HCT116 (cell line): ENCODE data around the gene TGM6. TPM values are rescaled to one million over a fixed set of nuclear protein-coding genes. Genes with fewer than 3 reads are reported as not detected.

Source experiments
- ATAC-seq: fragments of 200-7000 bp; cut with Tn5 transposase; 2 replicates; pipeline ENCODE4 v1.9.1; 2020; ENCODE audit warnings: mild to moderate bottlenecking, moderate library complexity
- BruUV-seq: library from RNA; stranded (reverse); fragments of 400-500 nt; replicated peaks from 2 replicates; lab custom pipeline; 2021; lab: Mats Ljungman, UMichigan
- CTCF ChIA-PET: fragments of 300-600 bp; sonication (Branson Sonifier 250); formaldehyde crosslinking; loops from one replicate; lab custom pipeline; 2021; ENCODE audit warnings: antibody characterized with exemption; lab: Charles Lee
- POLR2A ChIA-PET: fragments of 300-600, 350-600 bp; sonication (Branson Sonifier 250); formaldehyde crosslinking; loops from one replicate; lab custom pipeline; 2021; ENCODE audit warnings: antibody characterized with exemption; lab: Charles Lee
- RAD21 ChIA-PET, 2 experiments: fragments of 300-600 bp; sonication (Branson Sonifier 250); formaldehyde crosslinking; loops; one replicate each; lab custom pipeline; 2023; ENCODE audit warnings: low total read pairs in 2 of 2; ENCODE audit not compliant: uncharacterized antibody in 2 of 2, unreplicated experiment in 2 of 2, low non-redundant PET in 1 of 2; lab: Charles Lee
- DNase-seq: peaks from one replicate; pipeline ENCODE4 v3.0.0-alpha.2; 2010; ENCODE audit warnings: low read depth, low spot score
- H2AFZ ChIP-seq: fragments of 200-600 bp; shearing (Covaris generic), sonication (generic); 2 replicates; pipeline ENCODE4 v1.6.1; 2017; ENCODE audit warnings: low read depth, mixed run types, mixed read lengths, antibody characterized with exemption, low read length; ENCODE audit not compliant: poor library complexity, severe bottlenecking
- H3K27ac ChIP-seq: 2 replicates; pipeline ENCODE4 v1.5.1; 2012; ENCODE audit warnings: low read depth, low read length
- H3K27me3 ChIP-seq: fragments of 200-600 bp; sonication (generic); 2 replicates; pipeline ENCODE4 v1.6.1; 2016; ENCODE audit warnings: mixed run types, low read length, mixed read lengths; ENCODE audit not compliant: insufficient read depth
- H3K36me3 ChIP-seq, 2 experiments: fragments of 200-500 bp in 1 of 2; fragments of 200-600 bp in 1 of 2; sonication (Bioruptor generic) in 1 of 2; sonication (generic) in 1 of 2; 2 replicates each; pipeline versions ENCODE4 v1.5.1 to v1.6.1; 2014 to 2016; ENCODE audit warnings: low read length in 2 of 2, inconsistent platforms in 1 of 2, mixed read lengths in 1 of 2, mixed run types in 1 of 2; ENCODE audit not compliant: insufficient read depth in 2 of 2, control insufficient read depth in 1 of 2
- H3K4me1 ChIP-seq, 2 experiments: fragments of 200-600 bp in 1 of 2; sonication (generic) in 1 of 2; 2 replicates each; pipeline versions ENCODE4 v1.5.1 to v1.6.1; 2012 to 2017; ENCODE audit warnings: low read length in 2 of 2, inconsistent platforms in 1 of 2, mild to moderate bottlenecking in 1 of 2, mixed read lengths in 1 of 2, mixed run types in 1 of 2, moderate library complexity in 1 of 2; ENCODE audit not compliant: insufficient read depth in 2 of 2, control insufficient read depth in 1 of 2
- H3K4me2 ChIP-seq: fragments of 200-600 bp; sonication (generic); 2 replicates; pipeline ENCODE4 v1.6.1; 2017; ENCODE audit warnings: mixed run types, low read length, mixed read lengths
- H3K4me3 ChIP-seq, 2 experiments: fragments of 200-600 bp in 1 of 2; sonication (generic) in 1 of 2; replicated peaks in 1 of 2; 2 replicates each; pipeline ENCODE4 v1.5.1; 2011 to 2016; ENCODE audit warnings: low read length in 2 of 2, control low read depth in 1 of 2, low read depth in 1 of 2, mild to moderate bottlenecking in 1 of 2, mixed read lengths in 1 of 2, mixed run types in 1 of 2
- H3K79me2 ChIP-seq: fragments of 200-600 bp; sonication (generic); 2 replicates; pipeline ENCODE4 v1.6.1; 2017; ENCODE audit warnings: mild to moderate bottlenecking, mixed run types, low read length, moderate library complexity, mixed read lengths; ENCODE audit not compliant: insufficient read depth
- H3K9ac ChIP-seq: fragments of 200-600 bp; sonication (generic); 2 replicates; pipeline ENCODE4 v1.6.1; 2016; ENCODE audit warnings: low read length, mixed read lengths
- H3K9me2 ChIP-seq: fragments of 200-600 bp; sonication (generic), shearing (Covaris generic); 2 replicates; pipeline ENCODE4 v1.6.1; 2017; ENCODE audit warnings: mixed run types, mild to moderate bottlenecking, moderate library complexity; ENCODE audit not compliant: insufficient read depth
- H3K9me3 ChIP-seq, 2 experiments: fragments of 200-500 bp in 1 of 2; fragments of 200-600 bp in 1 of 2; sonication (Bioruptor generic) in 1 of 2; sonication (generic) in 1 of 2; 2 replicates each; pipeline ENCODE4 v1.6.1; 2014 to 2017; ENCODE audit warnings: low read length in 2 of 2, mixed read lengths in 2 of 2, inconsistent platforms in 1 of 2, low read depth in 1 of 2, mild to moderate bottlenecking in 1 of 2, mixed run types in 1 of 2, moderate library complexity in 1 of 2; ENCODE audit not compliant: control insufficient read depth in 1 of 2, insufficient read depth in 1 of 2
- H4K20me1 ChIP-seq: fragments of 200-600 bp; sonication (generic), shearing (Covaris generic); 2 replicates; pipeline ENCODE4 v1.6.1; 2017; ENCODE audit warnings: mixed run types, mild to moderate bottlenecking, moderate library complexity; ENCODE audit not compliant: insufficient read depth
- EGR1 ChIP-seq: IDR thresholded peaks from 2 replicates; pipeline ENCODE4 v1.6.1; 2012; ENCODE audit warnings: low read depth
- EZH2 ChIP-seq: fragments of 200-600 bp; sonication (generic); IDR thresholded peaks from 2 replicates; pipeline ENCODE4 v1.6.1; 2017; ENCODE audit warnings: antibody characterized with exemption, mixed run types
- FOSL1 ChIP-seq: IDR thresholded peaks from 2 replicates; pipeline ENCODE4 v1.6.1; 2012; ENCODE audit warnings: low read depth
- POLR2A ChIP-seq: IDR thresholded peaks from 2 replicates; pipeline ENCODE4 v1.7.0; 2011; ENCODE audit warnings: borderline replicate concordance; ENCODE audit not compliant: insufficient read depth, insufficient read length; ENCODE audit errors: extremely low read depth
- POLR2AphosphoS5 ChIP-seq: IDR thresholded peaks from 2 replicates; pipeline ENCODE4 v1.6.1; 2011; ENCODE audit warnings: mild to moderate bottlenecking, low read depth, low read length, moderate library complexity
- RAD21 ChIP-seq: IDR thresholded peaks from 2 replicates; pipeline ENCODE4 v1.6.1; 2012; ENCODE audit warnings: low read depth, mild to moderate bottlenecking
- SP1 ChIP-seq: IDR thresholded peaks from 2 replicates; pipeline ENCODE4 v1.6.1; 2012; ENCODE audit warnings: low read depth
- YY1 ChIP-seq: IDR thresholded peaks from 2 replicates; pipeline ENCODE4 v1.6.1; 2011; ENCODE audit warnings: low read length, low read depth, moderate library complexity, mild to moderate bottlenecking; ENCODE audit not compliant: insufficient replicate concordance; ENCODE audit errors: extremely low read depth
- ZFX ChIP-seq: fragments of 450-650 bp; IDR thresholded peaks from 2 replicates; pipeline ENCODE4 v1.6.1; 2017
- intact Hi-C: fragments of 100-400 bp; cut with micrococcal nuclease; formaldehyde crosslinking; loops from 2 replicates; pipeline ENCODE4 v1.10.0; 2022
- total RNA-seq: library from RNA; stranded (reverse); gene quantifications from one replicate; pipeline ENCODE4 v1.2.1, GENCODE V29; 2021; ENCODE audit not compliant: unreplicated experiment
- TF ChIP-seq, protein P1 (sequence below): IDR thresholded peaks from 2 replicates; pipeline ENCODE4 v1.6.1; 2012; ENCODE audit warnings: low read depth
- TF ChIP-seq, protein P2 (sequence below), 3 experiments: fragments of 200-600 bp in 1 of 3; sonication (generic) in 1 of 3; IDR thresholded peaks in 2 of 3; conservative IDR thresholded peaks in 1 of 3; 2 replicates each; pipeline ENCODE4 v1.5.1; 2012 to 2017; ENCODE audit warnings: low read depth in 2 of 3, low read length in 2 of 3, antibody characterized with exemption in 1 of 3, borderline replicate concordance in 1 of 3, control low read depth in 1 of 3, mild to moderate bottlenecking in 1 of 3, mixed read lengths in 1 of 3, mixed run types in 1 of 3, moderate library complexity in 1 of 3; ENCODE audit not compliant: insufficient read depth in 1 of 3

TGM6 gene
- total RNA-seq, 1 experiment from 2014 or later = not detected

DNA sequence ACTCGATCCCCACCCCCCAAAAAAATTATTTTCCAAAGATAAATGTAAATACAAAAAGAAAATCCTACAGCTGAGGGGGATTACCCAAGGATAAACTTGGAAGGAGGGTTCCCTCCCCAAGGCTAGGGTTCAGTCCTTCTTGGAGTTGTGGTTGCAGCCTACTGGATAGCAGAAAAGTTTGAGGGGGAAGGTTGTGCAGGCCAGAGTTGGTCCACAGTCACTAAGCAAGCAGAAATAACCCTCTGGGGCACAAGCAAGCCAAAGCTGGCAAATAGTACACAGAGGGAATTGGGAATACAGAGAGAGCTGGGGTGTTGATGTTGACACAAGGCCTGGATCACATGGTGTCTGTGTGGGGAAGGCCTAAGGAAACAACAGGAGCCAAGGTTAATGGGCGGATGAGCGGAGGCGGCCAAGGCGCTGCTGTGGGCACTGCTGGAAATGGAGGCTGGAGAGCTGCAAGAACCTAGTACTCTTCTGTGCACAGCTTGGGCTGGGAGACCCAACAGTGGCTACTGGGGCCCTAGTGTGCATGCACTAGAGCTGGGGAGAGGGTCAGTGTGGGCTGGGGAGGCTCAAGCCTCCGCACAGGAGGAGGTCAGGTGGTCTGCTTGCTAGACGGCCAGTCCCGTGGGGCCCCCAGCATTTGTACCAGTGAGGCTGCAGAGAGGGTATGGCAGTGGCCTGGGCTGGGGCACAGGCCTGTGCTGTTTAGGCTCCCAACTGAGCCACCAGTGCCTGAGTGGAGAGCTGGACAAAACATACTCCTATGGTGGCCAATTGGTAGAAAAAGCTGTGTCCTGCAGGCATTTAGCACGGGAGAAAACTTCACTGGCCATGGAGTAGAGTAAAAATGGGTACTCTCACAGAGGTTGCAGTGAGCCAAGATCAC lies 95.4 kb downstream of the TGM6 start:
- Histone ChIP-seq H4K20me1 (no peaks in the 10 kb centered on the region), H3K4me2 (no peak overlapping the region), H3K36me3 (no peaks in the 10 kb centered on the region; a peak in 1 of 4 replicates), H3K27me3 (no peaks in the 10 kb centered on the region), H2AFZ (no peak overlapping the region), H3K4me1 (peaks cover 2 to 6% of the 10 kb centered on the region in 2 experiments; a peak in 3 of 4 replicates), H3K9me3 (no peaks in the 10 kb centered on the region), H3K27ac (no peak overlapping the region), H3K4me3 (no peak overlapping the region), H3K79me2 (no peaks in the 10 kb centered on the region), H3K9me2 (no peaks in the 10 kb centered on the region), H3K9ac (no peak overlapping the region)
- RAD21 ChIA-PET = no interaction called here
- no peak for DNase-seq
- TF ChIP-seq EZH2 = no peak
- CTCF ChIA-PET = no interaction called here
- BruUV-seq = no TSS peak
- POLR2A ChIA-PET = no interaction called here
- intact Hi-C loops = no loop called here
- no peak for ATAC-seq

DNA sequence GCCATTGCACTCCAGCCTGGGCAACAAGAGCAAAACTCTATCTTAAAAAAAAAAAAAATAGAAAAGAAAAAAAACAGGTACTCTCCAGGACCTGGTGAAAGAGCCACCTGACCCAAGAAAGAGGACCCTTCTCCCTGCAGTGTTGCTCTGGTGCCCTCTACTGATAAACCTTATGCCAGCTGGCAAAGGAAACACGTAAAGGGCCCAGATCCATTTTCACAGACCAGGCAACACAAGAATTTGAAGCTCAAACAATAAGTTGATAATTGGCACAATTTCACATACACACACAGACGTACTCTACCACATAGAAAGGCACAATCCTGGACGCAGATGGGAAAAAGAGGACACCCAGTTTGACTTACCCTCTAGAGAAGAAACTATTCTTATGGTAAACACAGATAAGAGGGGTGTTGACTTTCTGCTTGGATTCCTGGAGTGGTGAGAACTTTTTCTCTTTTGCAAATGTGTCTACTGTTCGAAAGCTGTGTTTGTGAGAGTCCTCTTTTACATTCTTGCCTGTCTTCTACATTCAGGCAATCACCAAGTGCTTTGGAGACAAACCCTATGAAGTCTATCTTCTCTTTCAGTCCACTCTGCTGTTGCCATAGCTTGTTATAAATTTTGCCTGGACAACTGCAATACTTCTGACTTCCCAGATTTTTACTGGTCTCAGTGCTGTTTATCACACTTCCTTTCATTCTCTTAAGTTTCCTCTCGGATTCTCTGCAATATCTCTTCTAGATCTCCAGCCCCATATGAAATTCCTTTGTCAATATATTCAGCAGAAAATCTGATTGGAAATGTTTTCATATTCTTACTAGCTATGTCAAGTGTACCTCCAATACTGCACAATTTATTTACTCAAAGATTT lies 96.3 kb downstream of the TGM6 start:
- ChIA-PET POLR2A (no interaction called here), RAD21 (no interaction called here), CTCF (no interaction called here)
- ATAC-seq (peak; percentile 57; the same call in 1 of the 2 replicates), DNase-seq (no peak)
- no peak overlapping the region for H3K4me2 ChIP-seq
- H3K79me2 ChIP-seq = no peaks in the 10 kb centered on the region
- peaks cover 0 to 2% of the 10 kb centered on the region in 2 experiments; a peak in 2 of 4 replicates for H3K36me3 ChIP-seq
- no peaks in the 10 kb centered on the region for H4K20me1 ChIP-seq
- H3K27ac ChIP-seq = no peak overlapping the region
- intact Hi-C loops = no loop called here
- no TSS peak for BruUV-seq
- H3K9ac ChIP-seq = no peak overlapping the region
- H3K4me3 ChIP-seq = no peak overlapping the region
- H2AFZ ChIP-seq = no peak overlapping the region
- no peaks in the 10 kb centered on the region for H3K9me3 ChIP-seq
- H3K27me3 ChIP-seq = no peaks in the 10 kb centered on the region
- no peaks in the 10 kb centered on the region for H3K9me2 ChIP-seq
- H3K4me1 ChIP-seq = peaks cover 0 to 3% of the 10 kb centered on the region in 2 experiments; a peak in 1 of 4 replicates
- TF ChIP-seq, protein P1, sequence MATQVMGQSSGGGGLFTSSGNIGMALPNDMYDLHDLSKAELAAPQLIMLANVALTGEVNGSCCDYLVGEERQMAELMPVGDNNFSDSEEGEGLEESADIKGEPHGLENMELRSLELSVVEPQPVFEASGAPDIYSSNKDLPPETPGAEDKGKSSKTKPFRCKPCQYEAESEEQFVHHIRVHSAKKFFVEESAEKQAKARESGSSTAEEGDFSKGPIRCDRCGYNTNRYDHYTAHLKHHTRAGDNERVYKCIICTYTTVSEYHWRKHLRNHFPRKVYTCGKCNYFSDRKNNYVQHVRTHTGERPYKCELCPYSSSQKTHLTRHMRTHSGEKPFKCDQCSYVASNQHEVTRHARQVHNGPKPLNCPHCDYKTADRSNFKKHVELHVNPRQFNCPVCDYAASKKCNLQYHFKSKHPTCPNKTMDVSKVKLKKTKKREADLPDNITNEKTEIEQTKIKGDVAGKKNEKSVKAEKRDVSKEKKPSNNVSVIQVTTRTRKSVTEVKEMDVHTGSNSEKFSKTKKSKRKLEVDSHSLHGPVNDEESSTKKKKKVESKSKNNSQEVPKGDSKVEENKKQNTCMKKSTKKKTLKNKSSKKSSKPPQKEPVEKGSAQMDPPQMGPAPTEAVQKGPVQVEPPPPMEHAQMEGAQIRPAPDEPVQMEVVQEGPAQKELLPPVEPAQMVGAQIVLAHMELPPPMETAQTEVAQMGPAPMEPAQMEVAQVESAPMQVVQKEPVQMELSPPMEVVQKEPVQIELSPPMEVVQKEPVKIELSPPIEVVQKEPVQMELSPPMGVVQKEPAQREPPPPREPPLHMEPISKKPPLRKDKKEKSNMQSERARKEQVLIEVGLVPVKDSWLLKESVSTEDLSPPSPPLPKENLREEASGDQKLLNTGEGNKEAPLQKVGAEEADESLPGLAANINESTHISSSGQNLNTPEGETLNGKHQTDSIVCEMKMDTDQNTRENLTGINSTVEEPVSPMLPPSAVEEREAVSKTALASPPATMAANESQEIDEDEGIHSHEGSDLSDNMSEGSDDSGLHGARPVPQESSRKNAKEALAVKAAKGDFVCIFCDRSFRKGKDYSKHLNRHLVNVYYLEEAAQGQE = no peak
- 0 out of 2 replicates have a peak, but pooled peaks have one; percentile 15 for TF ChIP-seq RAD21
- no peak for TF ChIP-seq SP1
- no peak for TF ChIP-seq EGR1
- TF ChIP-seq POLR2AphosphoS5 = no peak
- no peak for TF ChIP-seq ZFX
- TF ChIP-seq FOSL1 = no peak
- TF ChIP-seq, protein P2, sequence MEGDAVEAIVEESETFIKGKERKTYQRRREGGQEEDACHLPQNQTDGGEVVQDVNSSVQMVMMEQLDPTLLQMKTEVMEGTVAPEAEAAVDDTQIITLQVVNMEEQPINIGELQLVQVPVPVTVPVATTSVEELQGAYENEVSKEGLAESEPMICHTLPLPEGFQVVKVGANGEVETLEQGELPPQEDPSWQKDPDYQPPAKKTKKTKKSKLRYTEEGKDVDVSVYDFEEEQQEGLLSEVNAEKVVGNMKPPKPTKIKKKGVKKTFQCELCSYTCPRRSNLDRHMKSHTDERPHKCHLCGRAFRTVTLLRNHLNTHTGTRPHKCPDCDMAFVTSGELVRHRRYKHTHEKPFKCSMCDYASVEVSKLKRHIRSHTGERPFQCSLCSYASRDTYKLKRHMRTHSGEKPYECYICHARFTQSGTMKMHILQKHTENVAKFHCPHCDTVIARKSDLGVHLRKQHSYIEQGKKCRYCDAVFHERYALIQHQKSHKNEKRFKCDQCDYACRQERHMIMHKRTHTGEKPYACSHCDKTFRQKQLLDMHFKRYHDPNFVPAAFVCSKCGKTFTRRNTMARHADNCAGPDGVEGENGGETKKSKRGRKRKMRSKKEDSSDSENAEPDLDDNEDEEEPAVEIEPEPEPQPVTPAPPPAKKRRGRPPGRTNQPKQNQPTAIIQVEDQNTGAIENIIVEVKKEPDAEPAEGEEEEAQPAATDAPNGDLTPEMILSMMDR (IDR thresholded peaks at IDR 0.05 in 2 of 3, conservative IDR thresholded peaks at IDR 0.05 in 1 of 3; ENCODE audit: borderline replicate concordance in 1 of 3, insufficient read depth in 1 of 3, low read depth in 2 of 3, low read length in 2 of 3) = peak in 1 of 3 experiments; percentile 15; a peak in 1 of 6 replicates
- no peak for TF ChIP-seq POLR2A
- no peak for TF ChIP-seq YY1
